Stimulated activated CD4-positive, alpha-beta T cell treated with anti-CD3 and anti-CD28 coated beads, Interleukin-1b, Interleukin-23, amount 100 ng/mL, for 24 hours (primary cell): ENCODE results near the gene FAF2.
A peak's percentile ranks its signal among the peaks of the same experiment; 100 is the strongest.
"Not testable (repeated sequence)": the region's sequence is repeated elsewhere in the genome, so short reads cannot be mapped to it uniquely, and the experiment has no call there.

Source experiments
- DNase-seq, 4 experiments: peaks; one replicate each; pipeline ENCODE4 v3.0.0-alpha.2; 2020; ENCODE audit warnings: low read depth in 4 of 4, low spot score in 1 of 4

The FAF2 gene

GRCh38 chr5:176416965-176417364, 31.2 kb upstream of the FAF2 start:
- no peak for DNase-seq

GRCh38 chr5:176418251-176418650, 29.9 kb upstream of the FAF2 start:
- no peak for DNase-seq

GRCh38 chr5:176420086-176420485, 28.1 kb upstream of the FAF2 start:
- no peak for DNase-seq

GRCh38 chr5:176420972-176421544, 27.1 kb upstream of the FAF2 start:
- DNase-seq = no peak

DNA sequence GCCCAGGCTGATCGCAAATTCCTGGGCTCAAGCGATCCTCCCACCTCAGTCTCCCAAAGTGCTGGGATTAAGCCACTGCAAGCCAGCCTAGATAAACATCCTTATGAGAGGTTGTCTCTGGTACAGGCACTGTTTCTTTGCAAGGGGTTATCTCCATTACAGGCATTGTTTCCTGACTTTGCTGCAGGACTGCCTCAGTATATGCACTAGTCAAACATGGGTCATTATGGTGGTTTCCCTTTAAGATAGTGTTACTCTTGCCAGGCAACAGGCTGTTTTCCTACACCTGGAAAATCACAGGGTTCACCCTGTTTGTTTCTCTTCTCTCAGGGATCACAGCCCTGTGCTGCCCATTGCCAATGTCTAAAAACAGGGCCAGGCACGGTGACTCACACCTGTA, 24.0 kb upstream of the FAF2 start:
- no peak for DNase-seq

DNA sequence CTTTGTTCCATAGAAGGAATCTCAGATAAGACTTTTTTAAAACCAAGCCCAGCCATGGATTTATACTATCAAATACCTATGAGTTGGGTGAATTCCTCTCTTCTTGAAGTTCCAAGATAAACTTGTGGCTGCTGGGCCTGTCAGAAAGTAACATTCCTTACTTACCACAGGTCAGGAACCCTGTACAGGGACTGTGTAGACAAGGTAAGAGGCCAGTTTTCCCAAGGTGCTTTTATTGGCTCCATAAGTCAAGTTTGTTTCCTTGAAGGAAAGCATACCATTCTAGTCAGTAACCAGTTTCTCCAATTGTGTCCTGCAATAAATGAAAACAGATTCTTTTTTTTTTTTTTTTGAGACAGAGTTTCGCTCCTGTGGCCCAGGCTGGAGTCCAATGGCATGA, 23.0 kb upstream of the FAF2 start:
- DNase-seq = no peak

GRCh38 chr5:176425791-176426190, 22.4 kb upstream of the FAF2 start:
- no peak for DNase-seq

- DNase-seq = no peak
Observed at GRCh38 chr5:176426876-176427275, 21.3 kb upstream of the FAF2 start.

DNA sequence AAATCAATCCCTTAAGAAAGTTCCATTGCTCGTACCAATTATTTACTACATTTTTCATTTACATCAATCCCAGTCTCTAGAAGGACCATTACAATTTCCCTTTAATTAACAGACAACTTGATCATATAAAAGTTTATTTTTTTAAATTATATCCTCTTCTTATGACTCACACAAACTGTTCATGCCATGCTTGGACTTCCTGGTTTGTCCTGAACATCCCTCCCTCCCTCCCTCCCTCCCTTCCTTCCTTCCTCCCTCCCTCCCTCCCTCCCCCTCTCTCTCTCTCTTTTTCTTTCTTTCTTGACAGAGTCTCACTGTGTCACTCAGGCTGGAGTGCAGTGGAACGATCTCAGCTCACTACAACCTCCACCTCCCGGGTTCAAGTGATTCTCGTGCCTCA, 20.2 kb upstream of the FAF2 start:
- DNase-seq = no peak

GRCh38 chr5:176429972-176430371, 18.2 kb upstream of the FAF2 start:
- DNase-seq = no peak

GRCh38 chr5:176432707-176433106, 15.5 kb upstream of the FAF2 start:
- DNase-seq = no peak

DNA sequence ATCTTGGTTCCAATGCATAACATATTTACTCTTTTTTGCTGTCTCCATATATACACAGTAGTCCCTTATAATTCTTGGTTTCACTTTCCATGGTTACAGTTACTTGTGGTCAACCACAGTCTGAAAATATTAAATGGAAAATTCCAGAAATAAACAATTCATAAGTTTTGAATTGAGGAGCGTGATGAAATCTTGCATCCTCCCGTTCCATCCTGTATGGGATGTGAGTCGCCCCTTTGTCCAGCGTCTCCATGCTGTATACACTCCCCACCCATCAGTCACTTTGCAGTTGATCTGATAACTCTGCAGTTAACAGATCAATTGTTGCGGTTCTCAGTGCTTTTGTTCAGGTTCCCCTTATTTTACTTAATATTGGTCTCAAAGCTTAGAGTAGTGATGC, 11.5 kb upstream of the FAF2 start:
- no peak for DNase-seq

DNA sequence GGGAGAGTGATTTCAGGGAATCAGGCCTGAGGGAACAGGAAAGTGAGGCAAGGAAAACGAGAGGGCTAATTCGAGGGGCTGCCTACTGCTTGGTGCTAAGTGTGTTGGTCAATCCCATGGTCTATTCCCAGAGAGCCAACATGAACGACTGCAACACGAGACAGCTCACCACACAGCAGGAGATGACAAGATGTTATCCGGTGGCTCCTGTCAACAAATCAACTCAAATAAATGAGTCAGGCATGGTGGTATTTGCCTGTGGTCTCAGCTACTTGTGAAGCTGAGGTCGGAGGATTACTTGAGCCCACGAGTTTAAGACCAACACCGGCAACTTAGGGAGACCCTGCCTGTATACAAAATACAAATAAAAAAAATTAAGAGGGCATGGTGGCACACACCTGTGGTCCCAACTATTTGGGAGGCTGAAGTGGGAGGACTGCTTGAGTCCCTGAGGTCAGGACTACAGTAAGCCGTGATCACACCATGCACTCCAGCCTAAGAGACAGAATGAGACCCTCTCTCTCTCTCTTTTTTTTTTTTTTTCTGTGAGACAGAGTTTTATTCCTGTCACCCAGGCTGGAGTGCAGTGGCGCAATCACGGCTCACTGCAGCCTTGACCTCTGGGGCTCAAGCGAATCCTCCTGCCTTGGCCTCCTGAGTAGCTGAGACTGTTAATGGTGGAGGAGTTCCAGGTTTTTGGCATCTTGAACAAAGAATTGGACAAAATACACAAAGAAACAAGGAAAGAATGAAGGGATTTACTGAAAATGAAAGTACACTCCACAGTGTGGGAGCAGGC, 9.0 kb upstream of the FAF2 start:
- no peak for DNase-seq

DNA sequence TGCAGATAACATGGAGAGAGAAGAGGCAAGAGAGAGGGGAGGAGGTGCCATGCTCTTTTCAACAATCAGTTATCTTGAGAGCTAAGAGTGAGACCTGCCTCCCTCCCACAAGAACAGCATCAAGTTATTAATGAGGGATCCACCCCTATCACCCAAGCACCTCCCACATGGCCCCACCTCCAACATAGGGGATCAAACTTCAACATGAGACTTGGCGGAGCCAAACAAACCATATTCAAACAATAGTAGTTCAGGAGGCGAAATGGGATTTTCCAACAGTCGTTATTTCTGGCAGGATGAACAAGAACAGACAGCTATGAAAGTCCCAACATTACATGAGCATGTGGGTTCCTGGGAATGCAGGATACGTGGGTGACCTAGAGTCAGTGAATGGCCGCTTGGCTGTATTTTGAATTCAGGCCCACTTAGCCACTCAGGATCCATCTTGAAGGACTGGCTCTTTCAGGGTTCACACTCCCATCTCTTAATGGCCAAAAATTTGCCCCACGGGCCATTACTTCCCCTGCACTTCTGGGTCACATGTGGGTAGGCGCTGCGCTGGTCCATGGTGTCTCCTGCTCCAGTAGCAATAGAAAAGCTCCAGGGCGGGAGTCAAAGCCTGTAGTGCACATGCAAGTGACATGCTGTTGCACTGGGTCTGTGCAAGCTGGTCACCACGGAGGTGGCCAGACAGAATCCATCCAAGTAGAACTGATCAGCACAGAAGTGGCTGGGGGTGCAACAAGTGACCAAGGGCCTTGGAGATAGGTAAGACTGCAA, 7.1 kb upstream of the FAF2 start:
- no peak for DNase-seq

- DNase-seq = no peak
Observed at GRCh38 chr5:176441921-176442323, 6.3 kb upstream of the FAF2 start.

- not testable (repeated sequence) for DNase-seq
Observed at GRCh38 chr5:176442911-176443310, 5.3 kb upstream of the FAF2 start.

GRCh38 chr5:176444742-176445141, 3.4 kb upstream of the FAF2 start:
- DNase-seq = no peak

DNA sequence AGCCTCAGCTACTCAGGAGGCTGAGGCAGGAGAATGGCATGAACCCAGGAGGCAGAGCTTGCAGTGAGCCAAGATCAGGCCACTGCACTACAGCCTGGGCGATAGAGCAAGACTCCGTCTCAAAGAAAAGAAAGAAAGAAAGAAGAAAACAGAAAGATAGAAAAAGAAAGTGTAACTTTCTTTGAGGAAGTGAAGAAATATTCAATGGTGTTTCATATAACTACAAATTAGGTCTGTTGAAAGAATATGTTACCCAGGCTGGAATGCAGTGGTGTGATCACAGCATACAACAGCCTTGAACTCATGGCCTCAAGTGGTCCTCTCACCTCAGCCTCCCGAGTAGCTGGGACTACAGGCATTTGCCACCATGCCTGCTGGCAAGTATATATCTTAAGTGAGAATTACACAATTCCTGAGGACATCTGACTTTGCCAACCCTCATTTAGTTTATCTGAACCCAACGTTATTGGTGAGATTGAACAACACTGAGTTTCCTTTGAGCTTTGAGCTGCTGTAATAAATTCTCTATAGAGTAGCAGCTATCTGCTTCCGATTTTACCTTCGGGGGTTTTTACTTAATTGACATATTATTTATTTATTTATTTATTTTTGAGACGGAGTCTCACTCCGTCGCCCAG, 2.0 kb upstream of the FAF2 start:
- DNase-seq = no peak

DNA sequence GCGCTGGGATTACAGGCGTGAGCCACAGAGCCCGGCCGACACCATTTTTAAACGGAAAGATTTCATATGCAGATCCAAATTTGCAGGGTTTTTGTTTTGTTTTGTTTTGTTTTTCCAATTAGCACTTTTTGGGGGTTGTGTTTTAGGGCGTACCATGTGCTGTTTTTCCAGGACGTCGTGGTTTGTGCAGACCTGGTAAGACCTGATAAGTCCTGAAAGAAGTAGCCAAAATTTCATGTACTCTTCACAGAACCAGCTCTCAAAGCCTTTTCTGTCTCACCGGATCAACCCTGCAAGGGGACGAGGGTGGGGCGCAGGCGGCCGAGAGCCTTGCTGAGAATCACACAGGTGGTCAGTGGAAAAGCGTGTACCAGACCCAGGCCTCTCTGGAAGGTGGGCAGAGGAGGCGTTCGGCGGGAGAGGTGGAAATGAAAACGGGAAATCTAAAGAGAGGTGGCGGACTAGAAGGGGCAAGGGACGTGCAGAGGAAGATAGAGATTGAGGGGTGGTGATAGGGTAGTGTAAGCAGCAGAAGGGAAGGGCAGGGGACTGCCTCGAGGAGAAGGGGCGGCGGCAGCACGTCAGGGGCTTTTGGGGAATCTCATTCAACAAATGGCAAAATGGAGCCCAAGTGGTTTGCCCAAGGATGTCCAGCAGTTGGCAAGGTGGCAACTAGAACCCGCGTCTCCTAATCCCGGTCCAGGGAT, 1.1 kb upstream of the FAF2 start:
- DNase-seq = no peak

- peak in 2 of 4 experiments; percentile 1 to 3 for DNase-seq
Observed at GRCh38 chr5:176447591-176447977, 601 bp upstream of the FAF2 start.

DNA sequence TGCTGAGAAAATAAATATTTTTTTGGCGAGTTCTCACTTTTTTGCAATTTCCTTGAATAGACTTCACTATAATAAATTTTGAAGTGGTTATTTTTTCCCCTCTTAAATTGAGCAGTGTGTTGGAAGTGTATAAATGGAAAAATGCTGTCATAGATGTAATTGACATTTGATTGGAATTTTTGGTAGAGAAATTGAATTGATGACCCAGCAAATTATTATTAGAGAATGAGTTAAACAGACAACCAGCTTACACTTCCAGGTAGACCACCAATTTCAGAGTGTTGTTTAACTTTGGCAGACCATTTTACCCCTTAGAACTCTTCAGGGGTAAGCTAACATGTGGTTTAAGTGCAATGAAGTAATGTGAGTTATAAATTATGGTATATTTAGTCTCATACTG, 1.9 kb downstream of the FAF2 start:
- DNase-seq = no peak
